Coronary artery (tissue), 2 donors: ENCODE results near the gene FBLN1.

Experiments used
- DNase-seq: peaks from one replicate; pipeline ENCODE4 v3.0.0-alpha.2; 2017; ENCODE audit warnings: low spot score
- H3K27ac ChIP-seq, 2 donors: fragments of 200-600 bp; sonication (generic); one replicate each; pipeline ENCODE4 v1.5.1; 2016 to 2019
- H3K4me3 ChIP-seq: fragments of 200-600 bp; sonication (generic); 2 replicates; pipeline ENCODE4 v1.5.1; 2016; ENCODE audit warnings: mild to moderate bottlenecking, moderate library complexity
- TF ChIP-seq, protein P1 (sequence below): fragments of 200-600 bp; sonication (generic); IDR thresholded peaks from one replicate; pipeline ENCODE4 v1.5.1; 2019; ENCODE audit warnings: antibody characterized with exemption

Gene FBLN1

DNA sequence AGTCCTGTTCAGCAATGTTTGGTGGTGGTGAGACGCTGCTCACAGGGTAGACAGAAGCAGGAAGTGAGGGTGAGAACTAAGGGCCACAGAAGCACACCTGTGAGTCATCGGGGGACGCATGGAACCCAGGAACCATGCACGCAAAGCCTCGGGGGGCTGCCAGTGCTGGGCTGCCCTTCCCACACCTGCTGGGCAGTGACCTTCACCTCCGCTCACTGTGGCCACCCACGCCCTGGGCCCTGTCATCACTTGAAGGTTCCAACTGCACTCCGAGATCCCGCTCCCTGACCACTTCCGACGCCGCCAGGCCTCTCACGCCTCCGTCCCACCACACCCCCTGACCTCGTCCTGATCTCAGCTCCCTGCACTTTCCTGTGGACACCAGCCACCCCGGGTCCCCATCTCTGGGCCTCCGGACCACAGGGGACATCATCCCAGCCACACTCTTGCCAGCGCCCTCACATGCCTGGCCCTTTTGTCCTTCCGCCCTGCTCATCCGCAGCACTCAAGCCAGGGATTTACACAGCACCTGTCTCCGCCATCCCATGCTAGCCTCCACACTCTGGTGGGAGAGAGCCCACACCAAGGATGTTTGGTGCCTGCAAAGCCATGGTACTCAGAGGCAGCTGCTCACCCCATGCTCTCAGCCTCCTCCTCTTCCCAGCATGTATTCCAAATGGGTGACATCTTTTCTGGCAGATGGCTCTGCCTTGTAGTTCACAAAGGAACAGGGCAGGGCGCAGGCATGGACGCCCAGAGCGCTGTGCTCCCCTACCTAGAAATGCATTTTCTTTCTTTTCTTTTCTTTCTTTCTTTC lies 145.8 kb downstream of the FBLN1 start:
- Histone ChIP-seq H3K27ac (no peak overlapping the region), H3K4me3 (no peak overlapping the region)
- TF ChIP-seq, protein P1, sequence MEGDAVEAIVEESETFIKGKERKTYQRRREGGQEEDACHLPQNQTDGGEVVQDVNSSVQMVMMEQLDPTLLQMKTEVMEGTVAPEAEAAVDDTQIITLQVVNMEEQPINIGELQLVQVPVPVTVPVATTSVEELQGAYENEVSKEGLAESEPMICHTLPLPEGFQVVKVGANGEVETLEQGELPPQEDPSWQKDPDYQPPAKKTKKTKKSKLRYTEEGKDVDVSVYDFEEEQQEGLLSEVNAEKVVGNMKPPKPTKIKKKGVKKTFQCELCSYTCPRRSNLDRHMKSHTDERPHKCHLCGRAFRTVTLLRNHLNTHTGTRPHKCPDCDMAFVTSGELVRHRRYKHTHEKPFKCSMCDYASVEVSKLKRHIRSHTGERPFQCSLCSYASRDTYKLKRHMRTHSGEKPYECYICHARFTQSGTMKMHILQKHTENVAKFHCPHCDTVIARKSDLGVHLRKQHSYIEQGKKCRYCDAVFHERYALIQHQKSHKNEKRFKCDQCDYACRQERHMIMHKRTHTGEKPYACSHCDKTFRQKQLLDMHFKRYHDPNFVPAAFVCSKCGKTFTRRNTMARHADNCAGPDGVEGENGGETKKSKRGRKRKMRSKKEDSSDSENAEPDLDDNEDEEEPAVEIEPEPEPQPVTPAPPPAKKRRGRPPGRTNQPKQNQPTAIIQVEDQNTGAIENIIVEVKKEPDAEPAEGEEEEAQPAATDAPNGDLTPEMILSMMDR: no peak
- no peak for DNase-seq

- TF ChIP-seq, protein P1: no peak
- DNase-seq: no peak
Measured at GRCh38 chr22:45649809-45650208, 147.1 kb downstream of the FBLN1 start.

DNA sequence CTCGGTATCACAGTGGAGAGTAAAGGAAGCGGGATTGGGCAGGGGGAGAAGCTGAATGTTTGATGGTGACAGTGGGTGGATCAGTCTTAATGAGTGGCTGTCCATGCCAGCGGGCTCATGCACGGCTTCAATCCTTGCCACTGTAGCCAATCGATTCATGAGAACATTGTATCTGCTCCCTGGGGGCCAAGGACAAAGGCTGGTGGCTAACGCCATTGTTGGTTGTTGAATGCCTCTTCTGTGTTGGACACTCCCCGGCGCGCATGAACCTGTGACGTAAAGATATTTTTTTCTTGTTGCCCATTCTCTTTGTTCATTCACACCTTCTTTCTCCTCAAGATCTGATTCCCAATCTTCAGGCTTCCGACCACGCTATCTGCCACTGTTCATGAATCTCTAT lies 148.0 kb downstream of the FBLN1 start:
- H3K4me3 ChIP-seq: no peak overlapping the region
- no peak overlapping the region for H3K27ac ChIP-seq
- TF ChIP-seq, protein P1: no peak
- no peak for DNase-seq

More at GRCh38 chr22:45649809-45650208, 147.1 kb downstream of the FBLN1 start:
- Histone ChIP-seq H3K27ac (no peak overlapping the region), H3K4me3 (no peak overlapping the region)
